HepG2 (cell line): Measurements from ENCODE around the gene TCF3. TPM values are rescaled to one million over a fixed set of nuclear protein-coding genes. Genes with fewer than 3 reads are reported as not detected.

Experiments
- ATAC-seq: fragments of 200-7000 bp; cut with Tn5 transposase; 3 replicates; pipeline ENCODE4 v1.9.1; 2020; ENCODE audit warnings: mild to moderate bottlenecking, moderate library complexity
- BruUV-seq: library from RNA; stranded (reverse); fragments of 400-500 nt; replicated peaks from 2 replicates; lab custom pipeline; 2021; lab: Mats Ljungman, UMichigan
- CTCF ChIA-PET: fragments of 300-600 bp; formaldehyde crosslinking; extraction: SDS; loops from one replicate; lab custom pipeline; 2021; ENCODE audit warnings: low total read pairs, inconsistent platforms, low intra/inter-chr PET ratio; lab: Yijun Ruan, JAX
- POLR2A ChIA-PET: fragments of 350-600 bp; sonication (Branson Sonifier 250); formaldehyde crosslinking; loops from one replicate; lab custom pipeline; 2020; ENCODE audit warnings: antibody characterized with exemption, inconsistent platforms; lab: Yijun Ruan, JAX
- DNase-seq: peaks from one replicate; pipeline ENCODE4 v3.0.0-alpha.2; 2015; ENCODE audit warnings: low spot score
- FAIRE-seq: peaks from 3 replicates; lab custom pipeline; 2011; peaks lifted over from hg19 to GRCh38; lab: Jason Lieb, UNC
- H2AFZ ChIP-seq: one replicate; pipeline ENCODE4 v1.6.1; 2011; ENCODE audit warnings: low read length, inconsistent platforms
- H3K27ac ChIP-seq: fragments of 300-600 bp; 3 replicates; pipeline ENCODE4 v1.8.0; 2011; ENCODE audit warnings: mixed run types, mild to moderate bottlenecking, mixed read lengths, low read length, inconsistent platforms; ENCODE audit not compliant: insufficient read depth; ENCODE audit errors: extremely low read length
- H3K27me3 ChIP-seq, 2 experiments: fragments of 200-600 bp in 1 of 2; 2 replicates in 1 of 2; 3 replicates in 1 of 2; pipeline versions ENCODE4 v1.6.0 to v1.8.0; 2011; ENCODE audit warnings: low read length in 2 of 2, mild to moderate bottlenecking in 2 of 2, moderate library complexity in 2 of 2, inconsistent platforms in 1 of 2; ENCODE audit not compliant: insufficient read depth in 2 of 2, control insufficient read depth in 1 of 2
- H3K36me3 ChIP-seq, 2 experiments: fragments of 200-600 bp in 1 of 2; replicated peaks in 1 of 2; 2 replicates in 1 of 2; 3 replicates in 1 of 2; pipeline versions ENCODE4 v1.5.1 to v1.8.0; 2011; ENCODE audit warnings: low read length in 2 of 2, inconsistent platforms in 1 of 2; ENCODE audit not compliant: insufficient read depth in 2 of 2, control insufficient read depth in 1 of 2
- H3K4me1 ChIP-seq: 2 replicates; pipeline ENCODE4 v1.5.1; 2012; ENCODE audit warnings: low read length, inconsistent platforms; ENCODE audit not compliant: insufficient read depth
- H3K4me2 ChIP-seq: 2 replicates; pipeline ENCODE4 v1.6.0; 2011; ENCODE audit warnings: low read depth, low read length, inconsistent platforms
- H3K4me3 ChIP-seq, 3 experiments: fragments of 200-600 bp in 1 of 3; sonication (generic), shearing (Covaris generic) in 1 of 3; replicated peaks in 1 of 3; 2 replicates each; pipeline ENCODE4 v1.5.1; 2011 to 2016; ENCODE audit warnings: low read length in 3 of 3, inconsistent platforms in 2 of 3, low read depth in 2 of 3, mild to moderate bottlenecking in 2 of 3, control low read depth in 1 of 3, mixed read lengths in 1 of 3; ENCODE audit not compliant: insufficient read depth in 1 of 3
- H3K79me2 ChIP-seq: one replicate; pipeline ENCODE4 v1.6.1; 2011; ENCODE audit warnings: low read length, inconsistent platforms; ENCODE audit not compliant: insufficient read depth
- H3K9ac ChIP-seq: 2 replicates; pipeline ENCODE4 v1.6.0; 2011; ENCODE audit warnings: mild to moderate bottlenecking, low read depth, low read length, inconsistent platforms; ENCODE audit not compliant: insufficient read depth
- H3K9me3 ChIP-seq: 2 replicates; pipeline ENCODE4 v1.5.1; 2012; ENCODE audit warnings: mild to moderate bottlenecking, low read length
- H4K20me1 ChIP-seq: 2 replicates; pipeline ENCODE4 v1.6.0; 2011; ENCODE audit warnings: inconsistent platforms, mild to moderate bottlenecking, low read length, moderate library complexity; ENCODE audit not compliant: insufficient read depth
- AGO2 ChIP-seq: fragments of 200-400 bp; formaldehyde crosslinking; optimal IDR thresholded peaks from 2 replicates; pipeline ENCODE3; 2017; ENCODE audit warnings: mild to moderate bottlenecking, low read depth, low read length, moderate library complexity
- ELK4 ChIP-seq: sonication (generic); formaldehyde crosslinking; IDR thresholded peaks from 2 replicates; pipeline ENCODE4 v1.9.0; 2021; ENCODE audit warnings: missing genetic modification reagents, borderline replicate concordance
- EZH2 ChIP-seq: conservative IDR thresholded peaks from 2 replicates; pipeline ENCODE4 v1.6.1; 2012; ENCODE audit warnings: mild to moderate bottlenecking, low read depth, low read length, moderate library complexity
- FOXJ3 ChIP-seq: sonication (generic); formaldehyde crosslinking; IDR thresholded peaks from 2 replicates; pipeline ENCODE4 v1.4.0; 2020; ENCODE audit warnings: missing genetic modification reagents, mild to moderate bottlenecking, borderline replicate concordance
- KAT2B ChIP-seq: fragments of 150-350 bp; IDR thresholded peaks from 2 replicates; pipeline ENCODE4 v1.6.1; 2014; ENCODE audit warnings: low read depth, low read length, borderline replicate concordance
- MAZ ChIP-seq, 2 experiments: sonication (generic) in 1 of 2; formaldehyde crosslinking in 1 of 2; IDR thresholded peaks; 2 replicates each; pipeline versions ENCODE4 v1.5.0 to v1.6.1; 2012 to 2020; ENCODE audit warnings: low read depth in 2 of 2, mild to moderate bottlenecking in 2 of 2, borderline replicate concordance in 1 of 2, improper control_type of control experiment in 1 of 2, low read length in 1 of 2, missing genetic modification reagents in 1 of 2, moderate library complexity in 1 of 2
- RFX5 ChIP-seq: IDR thresholded peaks from 2 replicates; pipeline ENCODE4 v1.6.1; 2011; ENCODE audit warnings: low read depth, low read length, improper control_type of control experiment
- SP1 ChIP-seq, 2 experiments: fragments of 450-650 bp in 1 of 2; sonication (generic) in 1 of 2; formaldehyde crosslinking in 1 of 2; IDR thresholded peaks; 2 replicates each; pipeline versions ENCODE4 v1.4.0 to v1.6.1; 2016 to 2020; ENCODE audit warnings: missing genetic modification reagents in 1 of 2
- TFDP2 ChIP-seq: sonication (generic); formaldehyde crosslinking; IDR thresholded peaks from 2 replicates; pipeline ENCODE4 v1.4.0; 2020; ENCODE audit warnings: missing genetic modification reagents
- ZNF138 ChIP-seq: sonication (generic); formaldehyde crosslinking; IDR thresholded peaks from 2 replicates; pipeline ENCODE4 v1.5.0; 2020; ENCODE audit warnings: mild to moderate bottlenecking, low read depth, missing genetic modification reagents
- ZNF143 ChIP-seq: sonication (generic); formaldehyde crosslinking; IDR thresholded peaks from 2 replicates; pipeline ENCODE4 v1.4.0; 2020; ENCODE audit warnings: missing genetic modification reagents
- ZNF282 ChIP-seq: fragments of 450-650 bp; IDR thresholded peaks from 2 replicates; pipeline ENCODE4 v1.6.1; 2018; ENCODE audit not compliant: partially characterized antibody
- ZNF3 ChIP-seq: IDR thresholded peaks from 2 replicates; pipeline ENCODE4 v1.7.0; 2017; ENCODE audit warnings: inconsistent platforms
- ZSCAN5A ChIP-seq: sonication (generic); formaldehyde crosslinking; IDR thresholded peaks from 2 replicates; pipeline ENCODE4 v1.8.0; 2022; ENCODE audit warnings: mild to moderate bottlenecking, missing genetic modification reagents, borderline replicate concordance
- WGBS: methylation state at CpG from one replicate; pipeline ENCODE4 v1.1.6; 2017; ENCODE audit warnings: low lambda C conversion rate; 5-methylcytosine and 5-hydroxymethylcytosine counted together
- in situ Hi-C: cut with HindIII; loops from 2 replicates; pipeline ENCODE4 v1.10.0; 2017; ENCODE audit warnings: low pct_unique_long_range_greater_than_20kb; ENCODE audit not compliant: extremely low pct_ligation_motif_present
- intact Hi-C: fragments of 100-400 bp; cut with micrococcal nuclease; formaldehyde crosslinking; loops from one replicate; pipeline ENCODE4 v1.10.0; 2022; ENCODE audit not compliant: unreplicated experiment
- polyA plus RNA-seq, 8 experiments: library from polyadenylated mRNA; depleted of rRNA in 3 of 8; stranded (reverse) in 7 of 8; unstranded in 1 of 8; fragments of >200 nt; fragmentation: Illumina TruSeq in 4 of 8; extraction: Trizol in 4 of 8; gene quantifications; 2 replicates each; pipeline versions ENCODE4 v1.2.1 to v1.2.3, GENCODE V29; 2011 to 2016; ENCODE audit warnings: low read depth in 4 of 8, missing spikeins in 1 of 8, mixed read lengths in 1 of 8; ENCODE audit not compliant: insufficient read depth in 1 of 8
- total RNA-seq, 5 experiments: library from RNA; depleted of rRNA; stranded (reverse); fragments of >200 nt; fragmentation: Illumina TruSeq; extraction: Trizol; gene quantifications; 2 replicates each; pipeline ENCODE4 v1.2.3, GENCODE V29; 2016; ENCODE audit warnings: low read depth in 1 of 5

TCF3 gene
- total and polyA plus RNA-seq, 2 of the 13 experiments (the other 11 are each of a cell fraction or from before 2014, with no cell fraction given) = 51.4 to 53.2 TPM

- peak; percentile 78 for TF ChIP-seq AGO2
- TF ChIP-seq SP1 (IDR thresholded peaks at IDR 0.05) = no peak
- TF ChIP-seq SP1 (CRISPR knock-in tag; IDR thresholded peaks at IDR 0.05) = no peak
Measured at GRCh38 chr19:1609680-1610474, 42.5 kb downstream of the TCF3 start (continued).

- no peak for DNase-seq
- Histone ChIP-seq H3K9me3 (no peaks in the 10 kb centered on the region), H3K4me3 (no peak overlapping the region), H2AFZ (no peak overlapping the region), H3K9ac (no peak overlapping the region), H3K4me1 (peaks cover 17% of the 10 kb centered on the region), H3K4me2 (no peak overlapping the region), H3K27me3 (no peaks in the 10 kb centered on the region; a peak in 1 of 5 replicates), H3K79me2 (peaks cover 12% of the 10 kb centered on the region), H4K20me1 (no peaks in the 10 kb centered on the region), H3K27ac (no peak overlapping the region), H3K36me3 (peaks cover 11 to 21% of the 10 kb centered on the region in 2 experiments; a peak in 4 of 5 replicates)
- no TSS peak for BruUV-seq
- intact Hi-C loops (loop anchor here (5.0 kb wide), 1 partner anchor 43 kb away; the partner anchor contains the start of gene TCF3), in situ Hi-C loops (no loop called here)
- ChIA-PET POLR2A (no interaction called here), CTCF (no interaction called here)
- FAIRE-seq = no peak
- TF ChIP-seq FOXJ3 (CRISPR knock-in tag) (no peak), EZH2 (no peak), ZNF138 (CRISPR knock-in tag) (no peak), ZNF282 (no peak), ZNF3 (CRISPR knock-in tag) (no peak), TFDP2 (CRISPR knock-in tag) (no peak), ZSCAN5A (CRISPR knock-in tag) (no peak), RFX5 (no peak), ZNF143 (CRISPR knock-in tag) (no peak), KAT2B (no peak), MAZ (IDR thresholded peaks at IDR 0.05; ENCODE audit: borderline replicate concordance, low read depth, low read length) (no peak), MAZ (CRISPR knock-in tag; IDR thresholded peaks at IDR 0.05; ENCODE audit: low read depth) (no peak), ELK4 (CRISPR knock-in tag) (no peak)
- ATAC-seq = no peak
- WGBS = 66% methylated on average over 10 of the region's 10 CpGs
Measured at GRCh38 chr19:1609103-1609396, 43.4 kb downstream of the TCF3 start.
